ENCODE measurements around the gene CASZ1.

The CASZ1 gene

GRCh38 chr1:10687782-10688408 lies 108.6 kb downstream of the CASZ1 start:
- DNase-seq (ENCODE audit: low read depth in 2 of 2) = no peak

GRCh38 chr1:10687251-10687651 lies 109.2 kb downstream of the CASZ1 start:
- no peak for DNase-seq (ENCODE audit: low read depth in 2 of 2)

- no peak for DNase-seq (ENCODE audit: low read depth in 2 of 2)
Measured at GRCh38 chr1:10686404-10687040, 109.9 kb downstream of the CASZ1 start.

- no peak for DNase-seq (ENCODE audit: low read depth in 2 of 2)
Measured at GRCh38 chr1:10685808-10686403, 110.5 kb downstream of the CASZ1 start.

GRCh38 chr1:10685196-10685807 lies 111.1 kb downstream of the CASZ1 start:
- no peak for DNase-seq (ENCODE audit: low read depth in 2 of 2)

GRCh38 chr1:10684221-10684620 lies 112.2 kb downstream of the CASZ1 start:
- no peak for DNase-seq (ENCODE audit: low read depth in 2 of 2)

- DNase-seq (ENCODE audit: low read depth in 2 of 2) = no peak
Measured at GRCh38 chr1:10682449-10683309, 113.8 kb downstream of the CASZ1 start.

GRCh38 chr1:10682108-10682445 lies 114.4 kb downstream of the CASZ1 start:
- no peak for DNase-seq (ENCODE audit: low read depth in 2 of 2)

GRCh38 chr1:10681296-10682107 lies 114.9 kb downstream of the CASZ1 start:
- DNase-seq (ENCODE audit: low read depth in 2 of 2) = no peak

- no peak for DNase-seq (ENCODE audit: low read depth in 2 of 2)
Measured at GRCh38 chr1:10680487-10680886, 116.0 kb downstream of the CASZ1 start.

GRCh38 chr1:10679496-10680220 lies 116.8 kb downstream of the CASZ1 start:
- DNase-seq (ENCODE audit: low read depth in 2 of 2) = no peak

- DNase-seq (ENCODE audit: low read depth in 2 of 2) = no peak
Measured at GRCh38 chr1:10678852-10679251, 117.6 kb downstream of the CASZ1 start.

- no peak for DNase-seq (ENCODE audit: low read depth in 2 of 2)
Measured at GRCh38 chr1:10678402-10678801, 118.0 kb downstream of the CASZ1 start.

GRCh38 chr1:10677491-10678391 lies 118.7 kb downstream of the CASZ1 start:
- no peak for DNase-seq (ENCODE audit: low read depth in 2 of 2)

GRCh38 chr1:10676963-10677362 lies 119.5 kb downstream of the CASZ1 start:
- DNase-seq (ENCODE audit: low read depth in 2 of 2) = no peak

- DNase-seq (ENCODE audit: low read depth in 2 of 2) = no peak
Measured at GRCh38 chr1:10675813-10676212, 120.6 kb downstream of the CASZ1 start.

- DNase-seq (ENCODE audit: low read depth in 2 of 2) = no peak
Measured at GRCh38 chr1:10674700-10675609, 121.5 kb downstream of the CASZ1 start.

GRCh38 chr1:10674222-10674621 lies 122.2 kb downstream of the CASZ1 start:
- no peak for DNase-seq (ENCODE audit: low read depth in 2 of 2)

Measured in stimulated activated CD4-positive, alpha-beta T cell treated with anti-CD3 and anti-CD28 coated beads, Interleukin-1b, Interleukin-23, amount 100 ng/mL, for 4 hours (primary cell).